GM12875 (cell line): ENCODE data around the gene ISY1.
"Not testable (repeated sequence)": the region's sequence is repeated elsewhere in the genome, so short reads cannot be mapped to it uniquely, and the experiment has no call there.

ENCODE experiments used
- H3K4me3 ChIP-seq: one replicate; pipeline ENCODE4 v1.5.1; 2011; ENCODE audit warnings: low read depth, low read length, control low read depth
- CTCF ChIP-seq: IDR thresholded peaks from 2 replicates; pipeline ENCODE4 v1.5.1; 2011; ENCODE audit warnings: low read depth, mild to moderate bottlenecking, control low read depth, inconsistent platforms, low read length, moderate library complexity, borderline replicate concordance; ENCODE audit not compliant: insufficient read depth

Gene ISY1

GRCh38 chr3:129166579-129167332 lies 5.9 kb upstream of the ISY1 start:
- TF ChIP-seq CTCF, result no peak
- H3K4me3 ChIP-seq, result no peak overlapping the region

GRCh38 chr3:129165594-129165993 lies 4.7 kb upstream of the ISY1 start:
- not testable (repeated sequence) for H3K4me3 ChIP-seq

- no peak for TF ChIP-seq CTCF
- no peak overlapping the region for H3K4me3 ChIP-seq
These were observed 3.6 kb upstream of the ISY1 start for GRCh38 chr3:129164500-129164899.

- 0 out of 2 replicates have a peak, but pooled peaks have one; percentile 24 for TF ChIP-seq CTCF
- no peak overlapping the region for H3K4me3 ChIP-seq
These were observed 2.1 kb upstream of the ISY1 start for GRCh38 chr3:129162729-129163579.

- H3K4me3 ChIP-seq, result peak overlapping the region; percentile 84
- TF ChIP-seq CTCF, result no peak
These were observed 1.0 kb upstream of the ISY1 start for GRCh38 chr3:129161860-129162271.

GRCh38 chr3:129144786-129145185 lies 16.1 kb downstream of the ISY1 start:
- no peak overlapping the region for H3K4me3 ChIP-seq
- no peak for TF ChIP-seq CTCF

- H3K4me3 ChIP-seq, result not testable (repeated sequence)
These were observed 19.9 kb downstream of the ISY1 start for GRCh38 chr3:129141011-129141410.

- H3K4me3 ChIP-seq, result no peak overlapping the region
- TF ChIP-seq CTCF, result no peak
These were observed 21.0 kb downstream of the ISY1 start for GRCh38 chr3:129139911-129140310.

GRCh38 chr3:129136275-129136674 lies 24.6 kb downstream of the ISY1 start:
- H3K4me3 ChIP-seq, result not testable (repeated sequence)
